ENCODE data around the gene SCN11A.

DNA sequence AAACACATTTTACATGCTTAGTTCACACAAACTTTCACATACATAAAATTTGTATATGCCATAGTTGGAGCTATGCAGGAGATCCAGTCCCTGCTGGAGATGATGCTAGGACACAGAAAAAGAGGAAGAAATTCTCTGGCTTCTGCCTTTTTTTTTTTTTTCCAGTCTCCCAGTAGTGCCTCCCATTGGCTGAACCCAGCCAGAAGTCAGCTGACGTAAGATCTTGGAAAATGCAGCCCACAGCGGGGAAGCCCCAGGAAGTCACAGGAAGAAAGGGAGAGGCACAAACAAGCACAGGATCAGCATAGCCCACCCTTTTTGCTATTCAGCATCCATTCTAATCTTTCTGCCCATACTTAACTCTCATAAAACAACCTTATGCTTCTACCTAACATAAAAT, 38.5 kb downstream of the SCN11A start:
- TF ChIP-seq, protein P1, sequence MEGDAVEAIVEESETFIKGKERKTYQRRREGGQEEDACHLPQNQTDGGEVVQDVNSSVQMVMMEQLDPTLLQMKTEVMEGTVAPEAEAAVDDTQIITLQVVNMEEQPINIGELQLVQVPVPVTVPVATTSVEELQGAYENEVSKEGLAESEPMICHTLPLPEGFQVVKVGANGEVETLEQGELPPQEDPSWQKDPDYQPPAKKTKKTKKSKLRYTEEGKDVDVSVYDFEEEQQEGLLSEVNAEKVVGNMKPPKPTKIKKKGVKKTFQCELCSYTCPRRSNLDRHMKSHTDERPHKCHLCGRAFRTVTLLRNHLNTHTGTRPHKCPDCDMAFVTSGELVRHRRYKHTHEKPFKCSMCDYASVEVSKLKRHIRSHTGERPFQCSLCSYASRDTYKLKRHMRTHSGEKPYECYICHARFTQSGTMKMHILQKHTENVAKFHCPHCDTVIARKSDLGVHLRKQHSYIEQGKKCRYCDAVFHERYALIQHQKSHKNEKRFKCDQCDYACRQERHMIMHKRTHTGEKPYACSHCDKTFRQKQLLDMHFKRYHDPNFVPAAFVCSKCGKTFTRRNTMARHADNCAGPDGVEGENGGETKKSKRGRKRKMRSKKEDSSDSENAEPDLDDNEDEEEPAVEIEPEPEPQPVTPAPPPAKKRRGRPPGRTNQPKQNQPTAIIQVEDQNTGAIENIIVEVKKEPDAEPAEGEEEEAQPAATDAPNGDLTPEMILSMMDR (IDR thresholded peaks at IDR 0.05) = no peak
- TF ChIP-seq POLR2AphosphoS5 (IDR thresholded peaks at IDR 0.05) (no peak), EP300 (IDR thresholded peaks at IDR 0.05) (no peak)

Measured in suprapubic skin (tissue), 4 donors.